Stimulated activated CD8-positive, alpha-beta memory T cell treated with anti-CD3 and anti-CD28 coated beads, Interleukin-2, amount 100 ng/mL, for 48 hours (primary cell): ENCODE results near the gene METAP1D.
"Not testable (repeated sequence)": the region's sequence is repeated elsewhere in the genome, so short reads cannot be mapped to it uniquely, and the experiment has no call there.

ENCODE experiments used
- DNase-seq, 2 donors: peaks; one replicate each; pipeline ENCODE4 v3.0.0-alpha.2; 2020; ENCODE audit warnings: low read depth in 2 of 2

METAP1D gene

DNA sequence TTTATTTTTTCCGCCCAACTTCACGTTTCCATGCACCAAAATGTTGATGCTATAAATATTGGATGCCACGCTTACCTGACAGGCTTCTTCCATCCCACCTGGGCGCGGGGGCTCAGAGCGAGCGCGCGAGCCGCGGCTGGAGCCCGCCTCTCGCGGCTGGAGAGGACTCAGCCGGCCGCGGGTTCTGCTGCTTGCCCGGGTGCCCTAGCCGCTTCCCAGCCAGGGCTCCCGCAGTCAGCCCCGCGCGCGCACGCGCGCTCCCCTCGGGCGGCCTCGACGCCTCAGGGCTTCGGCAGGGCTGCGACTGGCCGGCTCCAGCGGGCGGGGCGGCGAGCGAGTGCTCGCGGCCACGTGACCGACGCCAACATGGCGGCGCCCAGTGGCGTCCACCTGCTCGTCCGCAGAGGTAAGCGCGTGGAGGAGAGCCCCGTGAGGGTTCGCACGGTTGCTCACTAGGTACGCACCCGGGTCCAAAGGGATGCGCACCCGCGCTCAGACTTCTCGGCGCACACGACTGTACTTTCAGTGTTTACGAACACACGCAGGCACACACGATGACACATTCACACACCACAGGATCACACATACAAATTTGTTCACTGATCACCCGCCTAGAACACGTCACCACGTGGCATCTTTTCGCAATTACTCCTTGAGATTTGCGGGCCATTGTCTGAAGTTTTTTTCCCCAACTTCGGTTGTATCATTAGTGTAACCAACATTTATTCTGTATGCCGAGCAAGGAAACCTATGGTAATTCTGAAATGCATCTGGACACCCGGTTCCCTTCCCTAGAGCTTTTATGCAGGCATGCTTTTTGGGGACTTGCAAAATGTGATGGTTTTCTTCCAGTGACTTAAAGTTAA lies at the start of gene METAP1D:
Gene METAP1D (plus strand): TSS at position 350 of the 866 bp plus-strand sequence. CDS start 17 bp downstream, at position 367.
- DNase-seq, result peak; percentile 82 to 87

DNA sequence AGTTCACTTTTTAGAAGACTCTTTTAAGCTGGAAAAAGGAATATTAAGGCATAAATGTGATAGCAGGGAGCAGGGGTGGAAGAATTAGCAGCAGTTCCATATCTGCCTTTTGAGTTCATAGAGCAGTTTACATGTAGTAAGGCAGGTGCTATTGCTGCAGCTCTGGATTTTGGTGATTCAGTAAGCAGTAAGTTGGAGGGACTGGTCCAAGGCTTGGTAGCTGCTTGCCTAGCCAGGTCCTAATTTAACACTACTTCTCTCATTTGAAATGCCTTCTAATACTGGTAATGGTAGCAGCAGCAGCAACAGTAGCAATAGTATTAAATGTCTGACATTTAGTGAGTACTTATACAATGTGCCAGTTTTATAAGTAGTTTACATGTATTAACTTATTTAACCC lies 47.5 kb upstream of the METAP1D start:
- no peak for DNase-seq

DNA sequence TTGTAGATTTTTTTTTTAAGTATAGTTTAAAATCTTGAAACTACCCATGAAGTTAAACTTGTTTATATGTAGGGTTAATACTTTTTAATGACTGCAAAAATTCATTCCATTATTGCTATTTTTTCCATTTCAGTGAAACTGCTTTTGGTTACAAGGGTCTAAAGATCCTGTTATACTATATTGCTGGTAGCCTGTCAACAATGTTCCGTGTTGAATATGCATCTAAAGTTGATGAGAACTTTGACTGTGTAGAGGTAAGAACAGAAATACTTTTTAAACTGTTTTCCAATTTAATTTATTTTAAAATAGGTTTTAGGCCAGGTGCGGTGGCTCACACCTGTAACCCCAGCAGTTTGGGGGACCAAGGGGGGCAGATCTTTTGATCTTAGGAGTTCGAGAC lies 47.0 kb upstream of the METAP1D start:
- no peak for DNase-seq

DNA sequence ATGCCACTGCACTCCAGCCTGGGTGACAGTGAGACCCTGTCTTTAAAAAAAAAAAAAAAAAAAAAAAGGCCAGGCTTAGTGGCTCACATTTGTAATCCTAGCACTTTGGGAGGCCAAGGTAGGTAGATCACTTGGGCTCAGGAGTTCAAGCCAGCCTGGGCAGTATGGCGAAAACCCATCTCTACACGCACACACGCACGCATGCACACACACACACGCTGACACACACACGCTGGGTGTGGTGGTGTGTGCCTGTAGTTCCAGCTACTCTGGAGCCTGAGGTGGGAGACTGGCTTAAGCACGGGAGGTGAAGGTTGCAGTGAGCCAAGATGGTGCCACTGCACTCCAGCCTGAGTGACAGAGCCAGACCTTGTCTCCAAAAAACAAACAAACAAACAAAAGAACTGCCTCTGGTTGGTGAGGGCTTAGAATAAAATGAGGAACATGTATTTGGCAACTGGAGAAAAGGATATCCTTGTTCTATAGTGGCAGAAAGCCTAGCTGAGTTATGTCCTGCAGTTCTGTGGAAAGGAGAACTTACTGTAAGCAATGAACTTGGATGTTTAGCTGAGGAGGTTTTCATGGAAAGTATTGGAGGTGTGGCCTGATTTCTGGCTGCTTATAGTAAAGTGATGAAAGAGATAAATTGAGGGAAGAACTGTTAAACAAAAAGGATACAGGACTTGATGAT lies 43.5 kb upstream of the METAP1D start:
- no peak for DNase-seq

DNA sequence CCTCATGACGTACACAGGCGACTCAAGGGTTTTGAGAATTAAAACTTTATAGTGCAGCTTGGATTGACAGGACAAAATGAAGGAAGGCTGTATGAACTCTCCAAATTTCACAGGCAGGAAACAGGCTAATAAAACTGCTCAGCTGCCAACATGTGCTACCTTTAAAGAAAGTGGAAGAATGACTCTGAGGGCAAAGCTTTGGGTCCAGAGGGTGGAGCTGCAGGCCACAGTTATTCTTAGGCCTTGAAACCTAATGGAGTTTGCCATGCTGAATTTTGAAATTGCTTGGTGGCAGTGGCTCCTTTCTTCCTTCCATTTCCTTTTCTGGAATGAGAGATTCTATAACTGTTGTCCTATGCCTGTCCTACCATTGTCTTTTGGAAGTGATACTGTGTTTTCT lies 42.7 kb upstream of the METAP1D start:
- DNase-seq, result no peak

DNA sequence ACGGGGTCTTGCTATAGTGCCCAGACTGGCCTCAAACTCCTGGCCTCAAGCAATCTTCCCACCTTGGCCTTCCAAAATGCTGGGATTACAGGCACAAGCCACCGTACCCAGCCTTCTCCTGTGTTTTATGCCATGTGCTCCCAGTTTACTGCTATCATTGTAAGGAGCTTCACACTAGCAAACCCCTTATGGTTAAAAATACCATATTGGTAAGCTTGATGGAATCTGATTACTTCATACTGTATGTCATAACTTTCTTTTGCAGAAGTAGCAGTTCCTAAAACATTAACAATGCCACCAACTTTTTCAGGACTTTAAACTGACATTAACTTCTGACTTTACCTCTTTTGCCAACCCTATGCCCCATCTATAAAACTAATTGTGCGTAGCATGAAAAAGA lies 41.3 kb upstream of the METAP1D start:
- DNase-seq, result no peak

DNA sequence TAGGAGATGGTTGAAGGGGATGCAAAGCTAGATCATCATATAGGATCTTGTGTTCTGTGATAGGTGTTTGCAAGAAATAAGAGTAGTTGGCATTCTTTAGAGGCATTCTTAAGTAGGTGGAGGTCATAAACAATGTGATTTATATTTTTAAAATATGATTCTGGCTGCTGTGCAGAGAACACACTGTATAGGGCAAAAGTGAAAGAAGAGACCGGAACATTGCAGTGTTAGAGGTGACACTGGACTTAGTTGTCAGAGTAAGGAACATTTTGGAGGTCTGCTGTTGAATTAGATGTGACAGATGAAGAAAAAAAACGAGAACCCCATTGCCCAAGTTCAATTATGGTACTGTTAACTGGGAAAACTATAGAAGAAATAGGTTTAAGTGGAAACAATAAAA lies 39.8 kb upstream of the METAP1D start:
- DNase-seq, result no peak

DNA sequence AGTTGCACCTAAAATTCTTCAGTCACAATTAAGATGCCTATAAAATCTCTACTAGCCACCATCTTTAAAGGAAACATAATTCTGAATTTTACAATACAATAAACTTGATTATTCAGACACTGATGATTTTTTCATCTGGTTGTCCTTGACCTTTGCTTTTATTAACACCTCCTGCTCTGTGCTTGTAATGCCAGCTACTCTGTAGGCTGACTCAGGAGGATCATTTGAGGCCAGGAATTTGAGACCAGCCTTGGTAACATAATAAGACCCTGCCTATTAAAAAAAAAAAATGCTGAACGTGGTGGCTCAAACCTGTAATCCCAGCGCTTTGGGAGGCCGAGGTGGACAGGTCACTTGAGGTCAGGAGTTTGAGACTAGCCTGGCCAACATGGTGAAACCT lies 39.2 kb upstream of the METAP1D start:
- no peak for DNase-seq

DNA sequence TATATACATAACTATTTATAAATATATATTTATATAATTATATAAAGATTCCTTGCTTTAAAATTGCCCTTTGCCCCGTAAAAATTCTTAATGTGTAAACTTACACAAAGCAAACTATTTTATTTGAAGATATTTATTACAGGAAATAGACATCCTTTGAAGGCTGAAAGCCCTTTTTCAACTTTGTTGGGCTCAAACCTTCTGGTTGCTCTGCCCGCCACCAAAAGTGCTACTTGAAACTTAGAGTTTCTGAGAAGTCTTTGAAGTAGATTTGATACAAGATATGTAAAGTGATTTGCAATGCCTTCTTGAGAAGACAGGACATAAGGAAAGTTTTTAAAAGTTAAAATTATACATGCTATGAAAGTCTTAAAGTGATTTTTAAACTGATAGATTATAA lies 36.6 kb upstream of the METAP1D start:
- DNase-seq, result no peak

DNA sequence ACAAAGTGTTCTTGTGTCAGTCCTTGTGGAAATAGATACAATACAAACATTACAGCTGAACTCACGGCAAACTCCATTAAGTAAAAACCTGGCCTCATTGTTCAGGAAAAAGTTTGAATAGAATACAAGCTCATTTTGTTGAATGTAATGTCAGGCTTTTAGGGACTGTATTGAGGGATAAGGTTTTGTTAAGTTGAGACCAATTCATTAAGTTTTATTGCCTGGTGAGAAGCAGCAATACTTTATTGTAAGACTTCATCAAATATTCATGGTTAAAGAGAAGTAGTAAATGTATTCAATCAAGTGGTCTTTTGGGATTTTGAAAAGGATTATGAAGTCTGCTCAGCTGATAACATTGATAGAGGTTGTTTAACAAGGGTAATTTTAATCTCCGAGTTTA lies 35.4 kb upstream of the METAP1D start:
- no peak for DNase-seq

DNA sequence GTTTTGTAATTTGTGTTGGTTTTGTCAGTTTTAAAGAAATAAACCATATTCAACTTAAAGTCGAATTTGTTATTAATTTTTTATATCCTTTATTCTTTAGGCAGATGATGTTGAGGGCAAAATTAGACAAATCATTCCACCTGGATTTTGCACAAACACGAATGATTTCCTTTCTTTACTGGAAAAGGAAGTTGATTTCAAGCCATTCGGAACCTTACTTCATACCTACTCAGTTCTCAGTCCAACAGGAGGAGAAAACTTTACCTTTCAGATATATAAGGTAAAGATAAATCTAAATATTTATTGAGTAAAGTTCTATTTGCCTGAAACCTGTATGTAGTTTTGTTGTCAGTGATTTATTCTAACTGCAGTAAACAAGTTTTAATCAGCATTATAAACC lies 34.5 kb upstream of the METAP1D start:
- no peak for DNase-seq

DNA sequence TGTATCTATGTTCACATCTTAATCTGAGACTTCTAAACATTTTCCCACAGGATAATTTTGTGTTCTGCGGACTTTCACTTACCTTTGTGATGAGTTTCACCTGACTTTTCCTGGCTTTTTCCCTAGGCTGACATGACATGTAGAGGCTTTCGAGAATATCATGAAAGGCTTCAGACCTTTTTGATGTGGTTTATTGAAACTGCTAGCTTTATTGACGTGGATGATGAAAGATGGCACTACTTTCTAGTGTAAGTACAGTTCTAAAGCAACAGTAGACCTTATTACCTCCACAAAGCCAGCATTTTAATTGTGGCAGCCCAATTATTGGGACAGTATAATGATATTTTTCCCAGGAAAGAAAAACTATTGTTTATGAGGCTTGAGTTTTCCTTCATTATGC lies 34.1 kb upstream of the METAP1D start:
- DNase-seq, result no peak

DNA sequence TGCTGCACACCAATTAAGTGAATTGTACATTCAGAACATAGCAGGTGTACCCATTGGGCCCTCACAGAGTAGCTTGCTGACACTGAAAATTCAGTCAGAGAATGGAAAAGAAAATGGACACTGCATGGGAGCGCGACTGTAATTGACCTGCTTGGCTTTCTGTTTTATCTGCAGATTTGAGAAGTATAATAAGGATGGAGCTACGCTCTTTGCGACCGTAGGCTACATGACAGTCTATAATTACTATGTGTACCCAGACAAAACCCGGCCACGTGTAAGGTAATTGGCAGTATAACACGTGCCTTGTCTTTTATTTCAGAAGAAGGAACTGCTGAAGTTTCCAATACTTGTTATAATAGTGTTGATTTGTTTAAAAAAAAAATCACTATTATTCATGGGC lies 33.5 kb upstream of the METAP1D start:
- no peak for DNase-seq

DNA sequence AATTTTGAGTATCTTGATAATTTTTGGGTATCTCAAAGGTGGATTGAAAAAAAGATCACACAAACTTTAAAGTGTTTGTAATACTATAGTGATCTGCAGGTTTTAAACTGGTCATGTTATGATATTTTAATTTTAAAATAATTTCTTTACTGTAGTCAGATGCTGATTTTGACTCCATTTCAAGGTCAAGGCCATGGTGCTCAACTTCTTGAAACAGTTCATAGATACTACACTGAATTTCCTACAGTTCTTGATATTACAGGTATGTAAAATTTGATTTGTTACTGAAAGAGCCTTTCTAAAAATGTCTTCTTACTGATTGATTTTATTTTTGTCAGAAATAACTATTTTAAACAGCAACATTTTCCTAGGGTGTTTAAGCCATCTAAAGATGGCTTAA lies 33.1 kb upstream of the METAP1D start:
- no peak for DNase-seq

DNA sequence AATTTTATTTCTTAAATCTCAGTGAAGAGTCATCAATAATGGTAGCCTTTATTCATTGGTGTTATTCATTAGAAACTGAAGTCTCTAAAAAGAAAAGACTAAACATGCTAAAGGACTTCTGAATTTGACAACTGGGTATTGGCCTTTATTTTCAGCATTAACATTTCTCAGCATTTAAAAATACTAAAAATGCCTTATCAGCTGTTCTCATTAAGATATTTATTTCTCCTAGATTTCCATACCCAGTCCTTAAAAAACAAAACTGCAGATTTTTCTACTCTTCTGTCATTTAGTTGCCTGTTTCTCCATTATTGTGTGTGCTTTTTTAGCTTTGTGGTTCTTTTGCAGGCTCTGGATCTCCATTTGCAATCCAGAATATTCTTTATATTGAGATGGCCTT lies 31.2 kb upstream of the METAP1D start:
- no peak for DNase-seq

DNA sequence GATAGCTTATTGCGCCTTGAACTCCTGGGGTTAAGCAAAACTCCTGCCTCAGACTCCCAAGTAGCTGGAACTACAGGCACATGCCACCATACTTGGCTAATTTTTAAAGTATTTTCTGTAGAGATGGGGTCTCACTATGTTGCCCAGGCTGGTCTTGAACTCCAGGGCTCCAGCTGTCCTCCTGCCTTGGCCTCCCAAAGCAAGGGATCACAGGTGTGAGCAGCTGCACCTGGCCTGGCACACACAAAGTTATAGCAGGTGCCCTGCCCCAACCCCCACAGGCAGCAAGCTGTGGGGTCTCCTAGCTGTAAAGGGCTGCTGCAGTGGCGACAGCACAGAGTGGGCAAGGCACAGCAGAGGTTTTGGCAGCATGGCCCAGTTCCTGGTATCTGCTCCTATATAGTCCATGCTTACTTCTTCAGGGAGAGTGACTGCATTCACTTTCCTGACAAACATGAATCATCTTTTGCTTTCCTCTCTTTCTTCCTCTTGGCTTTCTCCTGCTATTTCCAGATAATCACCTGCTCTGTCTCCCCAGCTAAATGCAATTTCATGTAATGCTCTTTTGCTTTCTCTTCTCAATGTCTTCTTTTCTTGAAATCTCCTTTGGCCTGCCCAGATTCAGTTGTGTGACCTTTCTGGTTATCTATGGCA lies 27.3 kb upstream of the METAP1D start:
- DNase-seq, result no peak

DNA sequence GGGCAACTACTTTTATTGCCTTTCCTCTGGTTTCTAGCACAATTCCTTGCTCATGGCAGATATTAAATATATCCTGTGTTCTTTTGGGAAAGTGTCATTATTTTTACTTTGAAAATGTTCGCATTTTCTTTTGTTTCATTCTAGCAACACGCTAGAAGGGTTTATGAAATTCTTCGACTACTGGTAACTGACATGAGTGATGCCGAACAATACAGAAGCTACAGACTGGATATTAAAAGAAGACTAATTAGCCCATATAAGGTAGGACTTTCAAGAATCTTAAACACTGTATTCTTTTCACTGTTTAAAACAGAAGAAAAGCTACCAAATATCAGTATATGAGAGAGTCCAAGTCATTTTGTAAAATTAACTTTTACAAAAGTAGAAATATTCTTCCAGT lies 20.6 kb upstream of the METAP1D start:
- no peak for DNase-seq

DNA sequence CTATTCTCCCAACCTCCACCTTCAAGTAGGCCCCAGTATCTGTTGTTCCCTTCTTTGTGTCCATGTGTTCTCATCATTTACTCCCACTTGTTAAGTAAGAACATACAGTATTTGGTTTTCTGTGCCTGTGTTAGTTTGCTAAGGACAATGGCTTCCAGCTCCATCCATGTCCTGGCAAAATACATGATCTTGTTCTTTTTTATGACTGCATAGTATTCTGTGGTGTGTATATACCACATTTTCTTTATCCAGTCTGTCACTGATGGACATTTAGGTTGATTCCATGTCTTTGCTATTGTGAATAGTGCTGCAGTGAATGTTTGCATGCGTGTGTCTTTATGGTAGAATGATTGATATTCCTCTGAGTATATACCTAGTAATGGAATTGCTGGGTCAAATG lies 15.8 kb upstream of the METAP1D start:
- not testable (repeated sequence) for DNase-seq

DNA sequence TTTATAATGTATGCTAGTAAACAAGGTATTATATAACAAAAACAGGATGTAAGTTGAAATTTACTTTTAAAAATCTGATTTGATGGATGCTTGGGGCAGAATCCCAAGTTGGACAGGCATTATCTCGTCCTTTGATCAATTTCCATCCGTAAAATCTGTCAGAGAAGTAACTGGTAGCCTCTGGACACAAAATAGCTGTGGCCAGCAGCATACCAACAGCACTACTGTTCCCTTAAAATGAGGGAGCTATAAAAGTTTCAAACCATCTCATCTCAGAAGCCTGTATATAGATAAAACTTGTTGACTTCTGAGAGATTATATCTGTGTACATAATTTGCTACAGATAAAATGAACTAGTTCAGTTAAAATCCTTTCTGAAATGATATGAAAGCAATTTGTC lies 14.7 kb upstream of the METAP1D start:
- DNase-seq, result no peak

DNA sequence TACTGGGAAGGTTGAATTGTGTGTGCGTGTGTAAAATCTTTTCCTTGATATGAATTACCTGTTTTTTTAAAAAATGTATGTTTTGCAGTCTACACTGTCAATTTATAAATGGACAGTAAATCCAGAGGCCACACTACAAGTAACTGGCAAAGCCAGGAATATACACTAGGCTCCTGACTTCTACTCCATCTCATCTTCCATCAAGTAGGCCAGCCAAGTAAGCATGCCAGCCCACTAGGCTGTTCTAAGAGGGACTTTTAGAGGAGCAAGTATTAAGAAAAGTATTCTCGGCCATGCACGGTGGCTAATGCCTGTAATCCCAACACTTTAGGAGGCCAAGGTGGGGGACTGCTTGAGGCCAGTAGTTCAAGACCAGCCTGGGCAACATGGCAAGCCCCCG lies 13.0 kb upstream of the METAP1D start:
- no peak for DNase-seq

DNA sequence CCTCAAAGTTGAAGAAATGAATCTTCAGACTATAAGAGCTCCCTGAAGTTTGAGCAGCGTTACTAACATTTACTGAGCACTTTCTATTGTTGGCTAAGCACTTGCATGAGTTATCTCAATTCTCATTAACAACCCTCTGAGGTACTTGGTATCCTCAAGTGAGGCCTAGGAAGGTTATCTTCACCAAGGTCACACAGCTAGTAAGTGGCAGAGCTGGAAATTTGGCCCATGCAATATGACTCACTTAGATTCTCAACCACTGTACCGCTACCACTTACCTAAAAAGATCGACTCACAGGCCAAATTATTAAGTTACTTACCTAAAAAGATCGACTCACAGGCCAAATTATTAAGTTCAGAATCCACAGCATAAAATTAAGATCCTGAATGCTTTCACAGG lies 8.7 kb upstream of the METAP1D start:
- no peak for DNase-seq

DNA sequence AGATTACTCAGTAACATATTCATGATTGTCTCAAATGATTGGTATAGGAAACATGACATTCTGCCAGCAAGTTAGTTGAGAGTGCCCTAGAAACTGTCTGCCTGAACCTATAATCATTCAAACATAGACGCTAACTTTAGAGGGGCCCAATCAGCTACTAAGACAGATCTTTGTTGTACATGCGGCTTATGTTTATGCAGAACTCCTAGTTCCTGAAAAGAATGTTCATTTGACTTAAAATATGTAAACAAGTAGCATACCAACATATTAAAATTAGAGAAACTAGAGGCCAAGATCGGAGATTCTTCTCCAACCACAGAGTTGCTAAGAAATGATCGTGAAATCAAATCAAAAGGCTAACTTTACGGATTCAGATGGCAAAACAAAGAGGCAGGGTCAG lies 4.2 kb upstream of the METAP1D start:
- no peak for DNase-seq

DNA sequence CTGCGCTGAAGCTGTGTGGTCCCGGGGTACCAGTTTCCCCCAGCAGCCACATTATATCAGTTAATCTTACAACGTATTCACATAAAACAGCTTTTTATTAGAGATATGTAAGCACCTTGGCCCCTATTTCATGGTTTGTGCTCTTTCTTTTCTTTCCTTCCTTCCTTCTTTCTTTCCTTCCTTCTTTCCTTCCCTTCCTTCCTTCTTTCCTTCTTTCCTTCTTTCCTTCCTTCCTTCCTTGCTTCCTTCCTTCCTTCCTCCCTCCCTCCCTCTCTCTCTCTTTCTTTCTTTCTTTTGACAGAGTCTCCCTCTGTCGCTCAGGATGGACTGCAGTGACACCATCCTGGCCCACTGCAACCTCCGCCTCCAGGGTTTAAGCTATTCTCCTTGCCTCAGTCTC lies 3.7 kb upstream of the METAP1D start:
- no peak for DNase-seq
